ENCODE results near the gene AGRP. TPM values are rescaled to one million over a fixed set of nuclear protein-coding genes. Genes with fewer than 3 reads are reported as not detected.
A peak's percentile ranks its signal among the peaks of the same experiment; 100 is the strongest.

The AGRP gene
- total RNA-seq, 2 experiments from 2014 or later, result not detected

DNA sequence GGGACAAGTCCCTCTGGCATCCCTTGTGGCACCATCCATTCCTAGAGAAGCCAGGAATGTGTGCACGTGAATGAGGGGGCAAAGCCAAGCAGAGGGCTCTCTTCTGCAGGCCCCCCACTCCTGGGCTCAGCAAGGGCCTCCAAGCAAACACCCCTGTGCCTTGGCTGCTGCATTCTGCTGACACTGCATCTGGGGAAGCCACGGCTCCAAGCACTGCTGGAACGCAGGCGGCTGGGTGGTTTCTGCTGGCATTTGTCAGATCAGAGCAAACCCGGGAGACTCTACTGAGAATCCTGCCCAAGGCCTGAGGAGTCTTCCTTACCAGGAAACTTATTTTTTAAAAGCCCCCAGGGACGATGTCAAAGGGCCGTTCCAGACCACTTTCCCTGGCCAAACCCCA, 25.7 kb downstream of the AGRP start:
- Mint-ChIP-seq H3K36me3 (ENCODE audit: low read depth) (no peaks in the 10 kb centered on the region), H3K27ac (no peak overlapping the region), H3K9me3 (no peaks in the 10 kb centered on the region), H3K4me3 (no peak overlapping the region), H3K4me1 (peaks cover 17% of the 10 kb centered on the region), H3K27me3 (no peaks in the 10 kb centered on the region)
- ChIA-PET CTCF (no interaction called here), POLR2A (no interaction called here)
- DNase-seq, result no peak

GRCh38 chr16:67456391-67457081, 26.8 kb downstream of the AGRP start:
- ChIA-PET CTCF (interaction anchor here (1.4 to 1.6 kb wide), 3 partner anchors 9 to 12 kb away, joined by 4 to 6 read pairs (median 5); no protein-coding TSS in a partner anchor), POLR2A (no interaction called here)
- H3K27me3 Mint-ChIP-seq, result no peaks in the 10 kb centered on the region
- no peak overlapping the region for H3K4me3 Mint-ChIP-seq
- H3K9me3 Mint-ChIP-seq, result no peaks in the 10 kb centered on the region
- peaks cover 17% of the 10 kb centered on the region for H3K4me1 Mint-ChIP-seq
- DNase-seq, result no peak
- no peak overlapping the region for H3K27ac Mint-ChIP-seq
- H3K36me3 Mint-ChIP-seq (ENCODE audit: low read depth), result no peaks in the 10 kb centered on the region

DNA sequence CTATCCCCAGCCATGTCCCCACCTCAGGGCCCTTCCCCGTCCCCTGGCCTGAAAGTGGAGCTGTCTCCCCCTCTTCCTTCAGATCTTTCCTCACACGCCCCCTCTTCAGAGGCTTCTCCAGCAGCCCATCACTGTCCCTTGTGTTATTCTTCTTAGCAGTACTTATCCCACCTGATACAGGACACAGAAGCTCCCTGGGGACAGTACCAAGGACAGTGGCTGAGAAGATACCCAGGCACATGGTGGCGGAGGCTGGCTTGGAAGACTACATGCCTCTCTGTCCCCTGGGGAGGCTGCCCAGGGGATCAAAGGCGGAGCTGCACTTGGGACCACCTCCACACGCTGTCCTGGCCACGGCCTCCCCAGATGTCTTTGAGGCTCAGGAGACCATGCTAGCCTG, 28.5 kb downstream of the AGRP start:
- Mint-ChIP-seq H3K9me3 (no peaks in the 10 kb centered on the region), H3K4me3 (no peak overlapping the region), H3K4me1 (peaks cover 17% of the 10 kb centered on the region), H3K27me3 (no peaks in the 10 kb centered on the region), H3K36me3 (ENCODE audit: low read depth) (no peaks in the 10 kb centered on the region), H3K27ac (no peak overlapping the region)
- POLR2A ChIA-PET, result no interaction called here
- CTCF ChIA-PET, result interaction anchor here (1.0 to 1.4 kb wide), 2 partner anchors 9 to 195 kb away, joined by 4 to 5 read pairs; no protein-coding TSS in a partner anchor
- DNase-seq, result no peak

- Mint-ChIP-seq H3K27ac (no peak overlapping the region), H3K36me3 (ENCODE audit: low read depth) (no peaks in the 10 kb centered on the region), H3K4me1 (peaks cover 17% of the 10 kb centered on the region), H3K27me3 (no peaks in the 10 kb centered on the region), H3K9me3 (no peaks in the 10 kb centered on the region), H3K4me3 (no peak overlapping the region)
- no peak for DNase-seq
- ChIA-PET POLR2A (no interaction called here), CTCF (interaction anchor here (0.9 kb wide), 1 partner anchor 27 kb away, joined by 3 read pairs; no protein-coding TSS in a partner anchor)
Observed at GRCh38 chr16:67454104-67454503, 29.2 kb downstream of the AGRP start.

GRCh38 chr16:67451704-67452435, 31.5 kb downstream of the AGRP start:
- H3K36me3 Mint-ChIP-seq (ENCODE audit: low read depth), result peaks cover 3% of the 10 kb centered on the region
- DNase-seq, result no peak
- ChIA-PET CTCF (interaction anchor here (0.5 to 2.4 kb wide), 9 partner anchors 9 to 909 kb away, joined by 3 to 8 read pairs (median 4); partner anchors contain the start of gene ATP6V0D1), POLR2A (no interaction called here)
- H3K9me3 Mint-ChIP-seq, result no peaks in the 10 kb centered on the region
- H3K4me1 Mint-ChIP-seq, result peaks cover 20% of the 10 kb centered on the region
- H3K27me3 Mint-ChIP-seq, result no peaks in the 10 kb centered on the region
- H3K27ac Mint-ChIP-seq, result no peak overlapping the region
- H3K4me3 Mint-ChIP-seq, result no peak overlapping the region

DNA sequence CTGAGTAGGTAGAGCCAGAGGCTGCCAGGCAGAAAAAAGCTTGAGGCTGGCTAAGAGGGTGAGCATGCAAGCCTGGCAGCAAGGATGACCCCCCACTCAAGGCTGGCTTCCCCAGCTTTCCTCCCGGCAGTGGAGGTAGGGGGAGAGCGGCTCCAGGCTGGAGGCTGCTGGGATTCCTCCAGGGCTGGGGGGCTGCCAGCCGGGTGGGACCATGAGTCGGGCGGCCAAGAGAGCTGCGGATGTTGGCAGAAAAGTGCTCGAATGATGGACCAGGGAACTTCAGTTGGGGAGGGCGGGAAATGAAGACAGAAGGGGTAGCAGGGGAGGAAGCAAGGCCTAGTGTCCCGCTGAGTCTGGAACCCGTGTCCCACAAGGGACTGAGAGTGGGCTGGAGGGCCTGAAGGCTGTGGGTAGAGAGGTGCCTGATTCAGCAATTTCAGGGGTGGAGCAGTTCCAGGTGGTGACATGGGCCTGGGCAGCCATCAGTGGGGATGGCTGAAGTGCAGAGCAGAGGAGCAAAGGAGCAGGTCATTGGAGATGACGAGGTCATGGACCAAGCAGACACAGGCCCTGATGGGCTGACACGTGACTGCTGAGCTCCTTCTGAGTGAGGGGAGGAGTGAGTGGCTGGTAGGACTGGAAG, 32.2 kb downstream of the AGRP start:
- peaks cover 15% of the 10 kb centered on the region for H3K4me1 Mint-ChIP-seq
- CTCF ChIA-PET, result interaction anchor here (0.5 to 2.4 kb wide), 8 partner anchors 13 to 909 kb away, joined by 3 to 8 read pairs (median 4); partner anchors contain the start of gene ATP6V0D1
- H3K27ac Mint-ChIP-seq, result no peak overlapping the region
- H3K27me3 Mint-ChIP-seq, result no peaks in the 10 kb centered on the region
- no peak for DNase-seq
- peaks cover 3% of the 10 kb centered on the region for H3K36me3 Mint-ChIP-seq (ENCODE audit: low read depth)
- no peaks in the 10 kb centered on the region for H3K9me3 Mint-ChIP-seq
- POLR2A ChIA-PET, result no interaction called here
- no peak overlapping the region for H3K4me3 Mint-ChIP-seq

GRCh38 chr16:67449739-67450138, 33.6 kb downstream of the AGRP start:
- CTCF ChIA-PET, result interaction anchor here (0.7 to 2.4 kb wide), 5 partner anchors 14 to 464 kb away, joined by 3 to 9 read pairs (median 8); partner anchors contain the start of gene ATP6V0D1
- H3K27ac Mint-ChIP-seq, result no peak overlapping the region

DNA sequence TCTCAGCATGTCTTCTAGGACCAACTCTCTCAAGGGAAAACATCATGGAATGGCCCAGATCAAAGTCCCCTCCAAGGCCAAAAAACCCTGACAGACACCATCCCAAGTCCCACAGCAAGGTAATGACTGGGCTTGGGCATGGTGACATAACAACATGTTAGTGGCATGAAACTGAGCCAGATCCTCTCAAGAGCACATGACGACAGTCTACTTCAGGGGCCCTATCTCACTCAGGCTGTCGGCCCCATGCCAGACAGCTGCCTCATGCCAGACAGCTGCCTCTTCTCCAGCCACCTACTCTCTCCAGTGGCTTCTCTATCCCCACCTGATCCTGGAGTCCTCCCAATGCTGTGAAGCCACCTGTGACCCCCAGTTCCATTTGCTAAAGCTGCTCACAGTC, 34.0 kb downstream of the AGRP start:
- H3K27me3 Mint-ChIP-seq, result no peaks in the 10 kb centered on the region
- ChIA-PET CTCF (interaction anchor here (1.6 to 2.5 kb wide), 3 partner anchors 10 to 21 kb away, joined by 8 to 13 read pairs (median 9); no protein-coding TSS in a partner anchor), POLR2A (no interaction called here)
- peaks cover 3% of the 10 kb centered on the region for H3K36me3 Mint-ChIP-seq (ENCODE audit: low read depth)
- H3K4me3 Mint-ChIP-seq, result no peak overlapping the region
- no peak overlapping the region for H3K27ac Mint-ChIP-seq
- peaks cover 9% of the 10 kb centered on the region for H3K4me1 Mint-ChIP-seq
- no peaks in the 10 kb centered on the region for H3K9me3 Mint-ChIP-seq
- no peak for DNase-seq

More at GRCh38 chr16:67449739-67450138, 33.6 kb downstream of the AGRP start:
- H3K9me3 Mint-ChIP-seq, result no peaks in the 10 kb centered on the region
- H3K4me3 Mint-ChIP-seq, result no peak overlapping the region
- no peak for DNase-seq
- H3K4me1 Mint-ChIP-seq, result peaks cover 9% of the 10 kb centered on the region
- no peaks in the 10 kb centered on the region for H3K27me3 Mint-ChIP-seq
- POLR2A ChIA-PET, result no interaction called here
- H3K36me3 Mint-ChIP-seq (ENCODE audit: low read depth), result peaks cover 3% of the 10 kb centered on the region

DNA sequence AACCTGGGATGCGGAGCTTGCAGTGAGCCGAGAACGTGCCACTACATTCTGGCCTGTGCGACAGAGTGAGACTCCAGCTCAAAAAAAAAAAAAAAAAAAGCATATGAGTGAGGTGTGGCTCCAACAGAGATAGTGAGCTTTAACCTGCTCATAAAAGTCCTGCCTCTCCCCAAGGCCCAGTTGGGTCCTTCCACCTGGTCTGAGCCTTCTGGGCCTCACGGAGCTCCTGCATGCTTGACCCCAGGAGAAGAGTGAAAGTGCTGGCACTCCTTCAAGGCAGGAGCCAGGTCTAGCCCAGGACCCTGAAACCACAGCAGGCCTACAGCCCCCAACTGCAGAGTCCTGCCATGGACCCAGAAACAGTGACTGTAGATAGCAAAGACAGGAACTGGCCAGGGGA, 34.8 kb downstream of the AGRP start:
- ChIA-PET POLR2A (no interaction called here), CTCF (interaction anchor here (0.6 to 2.5 kb wide), 6 partner anchors 8 to 185 kb away, joined by 3 to 22 read pairs (median 7); no protein-coding TSS in a partner anchor)
- no peak overlapping the region for H3K4me3 Mint-ChIP-seq
- DNase-seq, result no peak
- H3K27me3 Mint-ChIP-seq, result no peaks in the 10 kb centered on the region
- H3K27ac Mint-ChIP-seq, result no peak overlapping the region
- H3K9me3 Mint-ChIP-seq, result no peaks in the 10 kb centered on the region
- H3K4me1 Mint-ChIP-seq, result peaks cover 6% of the 10 kb centered on the region
- H3K36me3 Mint-ChIP-seq (ENCODE audit: low read depth), result peaks cover 3% of the 10 kb centered on the region

DNA sequence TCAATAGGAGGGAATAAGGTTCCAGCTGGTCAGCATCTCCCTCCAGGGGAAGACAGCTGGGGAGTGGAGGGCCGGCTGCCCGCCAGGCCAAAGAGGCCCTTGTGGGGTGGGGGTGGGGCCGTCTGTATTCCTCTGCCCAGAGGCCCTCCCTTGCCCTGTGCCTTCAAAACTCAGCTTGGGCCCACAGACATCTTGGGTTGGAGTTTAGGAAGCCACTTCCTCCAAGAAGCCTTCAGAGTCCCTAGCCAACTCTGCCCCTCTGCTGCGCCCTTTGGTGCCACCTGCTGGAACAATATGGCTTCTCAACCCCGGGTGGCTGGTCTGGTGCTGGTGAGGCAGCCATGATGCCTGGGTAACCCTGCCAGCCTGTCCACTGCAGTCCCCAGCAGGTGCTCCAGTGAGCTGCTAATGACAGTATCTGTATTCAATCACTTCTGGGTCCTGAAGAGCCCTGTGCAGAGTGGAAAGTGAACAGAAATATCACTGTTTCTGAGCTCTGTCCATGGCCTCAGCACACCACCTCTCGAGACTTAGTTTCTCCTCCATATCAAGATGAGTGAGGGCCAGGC, 35.8 kb downstream of the AGRP start:
- peak; percentile 80 for DNase-seq
- Mint-ChIP-seq H3K4me1 (peaks cover 6% of the 10 kb centered on the region), H3K4me3 (no peak overlapping the region), H3K27ac (no peak overlapping the region), H3K27me3 (no peaks in the 10 kb centered on the region), H3K9me3 (no peaks in the 10 kb centered on the region), H3K36me3 (ENCODE audit: low read depth) (peaks cover 3% of the 10 kb centered on the region)
- ChIA-PET POLR2A (no interaction called here), CTCF (interaction anchor here (0.6 to 2.9 kb wide), 16 partner anchors 8 to 299 kb away, joined by 3 to 22 read pairs (median 4); partner anchors contain the start of genes ATP6V0D1, CARMIL2 and ZDHHC1)

DNA sequence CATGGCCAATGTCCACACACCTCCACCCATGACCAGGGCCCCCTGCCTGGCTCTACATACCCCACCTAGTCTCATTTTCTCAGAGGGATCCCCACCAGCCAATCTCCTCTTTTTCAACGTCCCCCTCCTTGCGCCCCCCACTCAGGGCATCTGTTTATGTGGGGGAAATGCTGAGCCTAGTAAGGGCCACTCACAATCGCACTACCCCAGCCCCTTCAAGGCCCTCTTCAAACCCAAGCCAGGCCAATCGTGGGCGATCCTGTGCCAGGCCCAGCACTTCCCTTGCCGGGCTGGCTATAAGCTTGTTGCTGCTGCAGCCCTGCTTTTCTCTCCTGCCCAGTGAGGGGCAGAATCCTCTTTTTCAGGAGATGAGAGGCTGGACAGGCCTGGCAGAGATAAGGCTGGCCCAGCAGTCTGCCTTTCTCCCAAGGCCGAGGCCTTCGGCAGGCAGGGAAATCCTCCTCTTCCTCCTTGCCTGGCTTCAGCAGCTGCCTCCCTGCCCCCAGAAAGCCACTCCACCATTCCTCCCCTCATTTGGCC, 36.3 kb downstream of the AGRP start:
- POLR2A ChIA-PET, result no interaction called here
- H3K27me3 Mint-ChIP-seq, result no peaks in the 10 kb centered on the region
- CTCF ChIA-PET, result interaction anchor here (0.6 to 2.9 kb wide), 12 partner anchors 8 to 298 kb away, joined by 3 to 22 read pairs (median 5); partner anchors contain the start of genes ATP6V0D1, CARMIL2 and ZDHHC1
- H3K27ac Mint-ChIP-seq, result no peak overlapping the region
- DNase-seq, result no peak
- H3K36me3 Mint-ChIP-seq (ENCODE audit: low read depth), result peaks cover 3% of the 10 kb centered on the region
- no peak overlapping the region for H3K4me3 Mint-ChIP-seq
- peaks cover 6% of the 10 kb centered on the region for H3K4me1 Mint-ChIP-seq
- no peaks in the 10 kb centered on the region for H3K9me3 Mint-ChIP-seq

Measured in activated CD4-positive, alpha-beta T cell treated with anti-CD3 and anti-CD28 coated beads, Interleukin-2, amount 10 ng/mL, durations not matched to agents 7 days and 5 days (primary cell).